Bronchus fibroblast of lung (primary cell): ENCODE data around the gene PRAMEF33. TPM values are rescaled to one million over a fixed set of nuclear protein-coding genes. Genes with fewer than 3 reads are reported as not detected.

Experiments
- total RNA-seq: library from RNA; depleted of rRNA; stranded (reverse); fragments of >200 nt; gene quantifications from 2 replicates; pipeline ENCODE4 v1.2.3, GENCODE V29; 2015

The PRAMEF33 gene
- total RNA-seq, result not detected in 2 replicates

GRCh38 chr1:13303239-13303638 is at the start of gene PRAMEF33:
PRAMEF33 (plus strand) TSS chr1:13303539; CDS start chr1:13305955, 2,416 bp downstream.

GRCh38 chr1:13253898-13254297 is 49.4 kb upstream of the PRAMEF33 start, which contains the start of gene PRAMEF5:
PRAMEF5 (plus strand) TSS chr1:13254198; CDS start chr1:13259269, 5,071 bp downstream.

GRCh38 chr1:13285037-13285436 is 18.3 kb upstream of the PRAMEF33 start, which contains the start of gene PRAMEF8:
PRAMEF8 (minus strand) TSS chr1:13285137; CDS start chr1:13284091, 1,046 bp downstream.

GRCh38 chr1:13315281-13315680 is 11.9 kb downstream of the PRAMEF33 start, which contains the start of gene PRAMEF15:
PRAMEF15 (plus strand) TSS chr1:13315581; CDS start chr1:13318408, 2,827 bp downstream.

DNA sequence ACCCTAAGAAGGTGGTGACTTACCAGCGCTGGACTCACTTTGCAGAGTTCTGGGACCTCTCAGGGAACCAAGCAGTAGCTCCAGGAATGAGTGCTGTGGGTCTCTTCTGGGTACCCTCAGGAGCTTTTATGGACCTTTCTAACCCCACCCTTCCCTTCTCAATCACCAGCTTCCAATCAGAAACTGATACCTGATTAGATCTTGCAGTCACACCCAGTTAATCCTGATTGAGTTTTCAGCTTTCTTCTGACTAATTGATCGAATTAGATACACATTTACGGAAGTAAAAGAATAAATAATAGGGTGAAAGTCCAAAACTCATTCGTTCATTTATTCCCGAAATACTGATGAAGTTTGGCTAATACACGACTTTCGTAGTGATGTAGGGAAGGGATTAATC is 43.7 kb downstream of the PRAMEF33 start, which contains the start of gene PRAMEF14:
Gene PRAMEF14, minus strand, starts transcription at position 101 of the 400 bp plus-strand sequence. CDS start 1,820 bp downstream, outside the sequence.

Other genes with a start within 250 kb of the PRAMEF33 start
- gene PRAMEF27, start 247.0 kb upstream of the PRAMEF33 start, total RNA-seq, result not detected in 2 replicates
- not detected in 2 replicates for gene HNRNPCL3, start 242.8 kb upstream of the PRAMEF33 start, total RNA-seq
- gene PRAMEF25, start 232.8 kb upstream of the PRAMEF33 start, total RNA-seq, result not detected in 2 replicates
- gene HNRNPCL2, start 186.7 kb upstream of the PRAMEF33 start, total RNA-seq, result not detected in 2 replicates
- not detected in 2 replicates for gene PRAMEF26, start 147.5 kb upstream of the PRAMEF33 start, total RNA-seq
- not detected in 2 replicates for gene HNRNPCL4, start 137.9 kb upstream of the PRAMEF33 start, total RNA-seq
- not detected in 2 replicates for gene PRAMEF9, start 131.7 kb upstream of the PRAMEF33 start, total RNA-seq
- gene PRAMEF13, start 102.1 kb upstream of the PRAMEF33 start, total RNA-seq, result not detected in 2 replicates
- not detected in 2 replicates for gene PRAMEF18, start 77.4 kb upstream of the PRAMEF33 start, total RNA-seq
- not detected in 2 replicates for gene PRAMEF5, start 49.3 kb upstream of the PRAMEF33 start, total RNA-seq
- gene PRAMEF8, start 18.4 kb upstream of the PRAMEF33 start, total RNA-seq, result not detected in 2 replicates
- not detected in 2 replicates for gene PRAMEF15, start 12.0 kb downstream of the PRAMEF33 start, total RNA-seq
- not detected in 2 replicates for gene PRAMEF14, start 43.6 kb downstream of the PRAMEF33 start, total RNA-seq
- not detected in 2 replicates for gene PRAMEF19, start 68.4 kb downstream of the PRAMEF33 start, total RNA-seq
- gene PRAMEF17, start 86.1 kb downstream of the PRAMEF33 start, total RNA-seq, result not detected in 2 replicates
- gene PRAMEF20, start 106.9 kb downstream of the PRAMEF33 start, total RNA-seq, result not detected in 2 replicates
- not detected in 2 replicates for gene LRRC38, start 210.5 kb downstream of the PRAMEF33 start, total RNA-seq